Medulla oblongata (tissue), 1 donor: Measurements from ENCODE around the gene CALN1.
"Not testable (repeated sequence)": the region's sequence is repeated elsewhere in the genome, so short reads cannot be mapped to it uniquely, and the experiment has no call there.

Experiments used
- DNase-seq: peaks from one replicate; pipeline ENCODE4 v3.0.0-alpha.2; 2015; ENCODE audit errors: extremely low spot score

CALN1 gene

DNA sequence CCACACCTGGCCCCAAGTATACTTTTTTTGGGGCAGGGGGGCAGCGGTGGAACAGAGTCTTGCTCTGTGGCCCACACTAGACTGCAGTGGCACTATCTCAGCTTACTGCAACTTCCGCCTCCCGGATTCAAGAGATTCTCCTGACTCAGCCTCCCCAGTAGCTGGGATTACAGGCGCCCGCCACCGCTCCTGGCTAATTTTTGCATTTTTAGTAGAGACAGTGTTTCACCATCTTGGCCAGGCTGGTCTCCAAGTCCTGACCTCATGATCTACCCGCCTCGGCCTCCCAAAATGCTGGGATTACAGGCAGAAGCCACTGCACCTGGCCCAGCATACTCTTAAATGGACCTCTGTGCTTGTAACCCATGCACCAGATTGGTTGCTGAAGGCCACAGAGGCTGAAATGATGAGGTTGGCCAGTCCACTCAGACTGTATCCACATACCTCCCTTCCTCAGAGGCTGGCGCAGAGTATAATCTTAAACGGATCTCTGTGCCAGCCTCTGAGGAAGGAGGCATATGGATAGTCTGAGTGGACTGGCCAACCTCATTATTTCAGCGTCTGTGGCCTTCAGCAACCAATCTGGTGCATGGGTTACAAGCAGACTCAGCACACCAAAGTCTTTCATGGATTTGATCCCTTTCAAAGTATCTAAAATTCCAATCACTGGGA, 3.0 kb downstream of the CALN1 start:
- no peak for DNase-seq

DNA sequence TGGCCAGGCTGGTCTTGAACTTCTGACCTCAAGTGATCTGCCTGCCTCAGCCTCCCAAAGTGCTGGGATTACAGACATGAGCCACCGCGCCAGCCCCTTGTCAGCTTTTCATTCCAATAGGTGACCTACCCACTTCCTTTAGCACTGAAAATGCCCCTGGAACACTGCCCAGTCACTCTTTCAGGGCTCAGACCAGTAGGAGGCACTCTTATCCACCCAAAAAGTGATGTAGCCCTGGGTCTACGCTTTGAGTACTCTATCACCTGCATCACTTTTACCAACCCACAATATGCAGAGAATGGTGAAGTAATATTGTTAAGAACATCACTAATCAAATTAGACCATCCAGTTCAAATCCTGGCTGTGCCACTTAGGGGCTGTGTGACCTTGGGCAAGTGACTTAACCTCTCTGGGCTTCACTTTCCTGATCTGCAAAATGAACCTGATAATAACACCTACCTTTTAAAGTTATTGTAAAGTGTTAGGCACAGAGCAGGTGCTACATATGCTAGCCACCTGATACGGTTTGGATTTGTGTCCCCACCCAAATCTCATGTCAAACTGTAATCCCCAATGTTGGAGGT, 5.2 kb downstream of the CALN1 start:
- DNase-seq, result no peak

DNA sequence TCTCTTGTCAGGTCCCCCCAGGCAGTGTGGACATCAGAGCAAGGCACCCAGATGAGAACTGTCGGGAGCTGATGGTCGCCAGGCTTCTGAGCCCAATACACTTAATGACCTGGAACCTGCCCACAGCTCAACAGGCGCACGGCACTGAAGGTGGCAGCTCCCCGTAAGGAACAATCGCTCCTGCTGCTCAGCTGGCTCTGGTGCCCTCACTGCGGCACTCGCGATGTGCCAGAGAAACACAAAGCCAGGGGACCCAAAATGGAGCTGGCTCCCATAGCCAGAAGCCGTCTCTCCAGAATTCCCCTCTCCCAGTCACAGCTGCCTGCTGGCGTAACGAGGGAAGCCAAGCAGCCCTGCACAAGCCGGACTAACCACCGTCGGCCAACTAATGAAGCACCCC, 6.3 kb downstream of the CALN1 start:
- DNase-seq, result no peak

DNA sequence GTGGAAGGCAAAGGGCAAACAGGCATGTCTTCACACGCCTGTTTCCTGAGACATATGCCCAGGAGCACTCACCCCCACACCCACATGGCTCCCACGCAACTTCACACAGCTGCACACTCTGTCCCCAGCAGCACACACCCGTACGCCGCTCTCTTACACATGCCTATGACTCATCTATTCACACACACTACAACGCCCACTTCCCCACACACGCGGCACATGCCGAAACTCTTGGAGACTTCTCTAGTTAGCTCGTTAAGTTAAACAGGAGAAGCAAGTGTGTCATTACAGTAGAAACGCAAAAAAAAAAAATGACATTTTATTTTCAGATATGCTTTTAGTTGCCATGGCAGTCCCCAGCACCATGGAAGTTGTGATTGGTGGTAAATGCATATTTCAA, 6.7 kb downstream of the CALN1 start:
- no peak for DNase-seq

DNA sequence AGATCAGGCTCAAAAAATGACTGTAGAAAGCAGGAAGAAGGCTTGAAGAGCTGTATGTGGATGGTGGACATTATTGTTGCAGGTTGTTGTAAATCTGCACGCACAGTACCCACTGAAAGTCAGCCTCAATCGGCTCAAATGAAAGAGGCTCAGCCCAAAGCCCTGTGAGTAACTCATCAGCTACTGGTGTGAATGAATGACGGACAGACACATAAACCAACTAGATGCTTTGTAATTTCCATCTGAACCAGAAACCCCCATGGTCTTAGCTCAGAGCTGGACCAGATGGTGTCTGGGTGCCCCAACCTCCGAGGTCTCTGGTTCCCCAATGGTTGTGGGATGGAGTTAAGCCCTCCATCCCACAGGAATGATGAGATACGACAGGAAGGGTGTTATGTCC, 7.4 kb downstream of the CALN1 start:
- no peak for DNase-seq

DNA sequence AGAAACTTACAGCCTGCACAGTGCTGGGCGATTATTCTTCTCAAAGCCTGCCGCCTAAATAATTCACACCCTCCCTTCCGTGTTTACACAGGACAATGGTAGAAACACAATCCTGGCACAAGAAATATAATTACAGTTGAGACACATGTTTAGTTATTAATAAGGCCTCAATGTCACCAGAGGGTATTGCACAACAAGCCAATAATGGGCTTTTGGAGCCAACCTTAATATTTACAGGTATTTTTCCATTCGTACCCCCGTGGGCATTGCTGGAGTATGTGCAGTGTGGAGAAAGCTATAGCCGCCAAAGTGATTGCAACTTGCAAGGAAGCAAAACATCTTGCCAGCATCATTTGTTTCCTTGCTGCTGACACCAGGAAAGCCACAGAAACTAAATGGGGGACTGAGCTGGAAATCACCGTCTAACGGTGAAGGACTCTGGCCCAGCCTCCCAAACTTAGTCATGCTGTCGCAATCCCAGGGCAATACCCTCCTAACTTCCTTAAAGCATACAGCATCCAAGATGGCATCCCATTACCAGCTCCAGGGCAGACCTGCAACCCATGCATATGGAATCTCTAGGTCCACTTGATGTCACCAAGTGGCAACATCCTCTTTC, 8.6 kb downstream of the CALN1 start:
- DNase-seq, result no peak

DNA sequence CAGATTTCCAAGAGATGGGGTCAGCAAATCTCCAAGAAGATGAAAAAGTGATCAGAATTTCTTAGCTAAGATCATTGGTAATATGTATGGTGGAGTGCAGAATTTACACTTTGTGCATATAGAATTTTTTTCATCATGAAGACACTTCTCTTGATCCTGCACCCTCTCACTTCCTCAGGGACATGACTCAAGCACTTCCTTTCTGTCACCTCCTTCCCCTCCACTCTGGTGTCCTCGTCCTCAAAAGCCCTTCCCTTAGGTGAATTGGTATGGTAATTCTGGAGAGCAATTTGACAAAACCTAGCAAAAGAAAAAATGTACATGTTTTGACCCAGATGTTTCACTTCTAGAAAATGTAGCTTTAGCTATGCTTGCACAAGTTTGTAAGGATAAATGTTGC, 18.1 kb downstream of the CALN1 start:
- no peak for DNase-seq

DNA sequence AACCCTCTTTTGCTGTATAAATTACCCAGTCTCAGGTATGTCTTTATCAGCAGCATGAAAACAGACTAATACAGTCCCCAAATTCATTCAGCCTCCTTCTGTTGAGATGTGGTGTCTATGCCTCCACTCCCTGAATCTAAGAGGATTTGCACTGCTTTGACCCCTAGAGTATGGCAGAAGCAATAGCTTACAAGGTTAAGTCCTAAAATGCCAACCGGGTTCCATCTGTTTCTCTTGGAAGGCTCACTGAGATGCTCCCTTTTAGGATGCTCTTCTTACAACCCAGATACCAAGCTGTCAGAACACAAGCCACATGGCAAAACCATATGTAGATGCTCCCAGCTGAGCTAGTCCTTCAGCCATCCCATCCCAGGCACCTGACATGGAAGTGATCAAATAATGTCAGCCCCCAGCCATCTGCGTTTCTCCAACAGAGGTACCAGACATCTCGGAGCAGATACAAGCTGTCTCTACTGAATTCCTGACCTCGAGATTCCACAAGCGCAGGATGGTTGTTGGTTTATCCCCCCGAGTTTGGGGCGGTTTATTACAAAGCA, 20.2 kb downstream of the CALN1 start:
- no peak for DNase-seq

DNA sequence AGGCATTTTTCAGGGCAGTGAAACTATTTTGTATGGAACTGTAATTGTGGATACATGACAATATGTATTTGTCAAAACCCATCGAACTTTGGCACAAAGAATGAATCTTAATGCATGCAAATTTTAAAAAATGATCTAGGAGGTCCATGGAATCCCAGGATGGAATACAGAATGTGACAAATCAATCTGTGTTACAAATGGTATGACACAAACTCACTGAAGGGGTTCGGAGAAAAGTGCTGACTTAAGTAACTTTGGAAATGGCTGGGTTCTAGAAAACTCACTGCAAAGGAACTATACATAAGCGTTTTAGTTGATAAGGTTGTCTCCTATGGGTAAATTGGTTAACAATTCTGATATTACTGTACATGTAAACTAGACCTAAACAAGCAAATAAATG, 26.0 kb downstream of the CALN1 start:
- no peak for DNase-seq

DNA sequence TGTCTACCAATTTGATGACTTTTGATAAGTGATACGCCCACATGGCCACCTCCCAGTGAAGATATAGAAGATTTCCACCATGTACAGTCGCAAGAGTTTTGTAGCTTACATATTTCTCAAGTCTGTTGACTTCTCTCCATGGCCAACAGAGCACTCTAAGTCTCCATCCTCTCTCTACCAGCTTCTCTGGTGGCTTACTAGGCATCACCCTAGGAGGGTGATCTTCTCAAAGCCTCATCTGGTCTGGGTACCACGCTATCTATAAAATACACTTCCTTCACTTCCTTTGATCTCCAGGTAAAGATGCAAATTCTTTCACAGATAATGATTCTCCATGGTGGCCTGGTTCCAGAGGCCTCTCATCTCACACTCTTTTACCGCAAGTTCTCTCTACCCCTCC, 49.9 kb downstream of the CALN1 start:
- no peak for DNase-seq

DNA sequence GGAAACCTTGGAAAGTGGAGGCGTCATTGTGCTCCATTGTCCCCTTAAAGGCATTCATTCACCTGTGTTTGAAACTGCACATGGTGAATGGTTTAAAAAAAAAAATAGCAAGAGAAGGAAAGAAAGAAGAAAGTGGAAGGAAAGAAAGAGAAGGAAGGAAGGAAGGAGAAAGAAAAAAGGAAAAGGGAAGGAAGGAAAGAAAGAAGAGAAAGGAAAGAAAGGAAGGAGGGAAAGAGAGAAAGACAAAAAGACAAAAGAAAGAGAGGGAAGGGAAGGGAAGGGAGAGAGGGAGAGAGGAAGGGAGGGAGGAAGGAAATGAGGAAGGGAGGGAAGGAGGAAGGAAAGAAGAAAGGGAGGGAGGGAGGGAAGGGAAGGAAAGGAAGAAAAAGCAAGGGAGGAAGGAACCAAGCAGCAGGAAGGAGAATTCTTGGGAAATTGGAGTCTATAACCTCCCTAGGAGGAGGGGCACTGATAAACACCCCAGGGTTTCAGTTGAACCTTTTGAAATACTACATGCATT, 66.9 kb downstream of the CALN1 start:
- DNase-seq, result no peak

DNA sequence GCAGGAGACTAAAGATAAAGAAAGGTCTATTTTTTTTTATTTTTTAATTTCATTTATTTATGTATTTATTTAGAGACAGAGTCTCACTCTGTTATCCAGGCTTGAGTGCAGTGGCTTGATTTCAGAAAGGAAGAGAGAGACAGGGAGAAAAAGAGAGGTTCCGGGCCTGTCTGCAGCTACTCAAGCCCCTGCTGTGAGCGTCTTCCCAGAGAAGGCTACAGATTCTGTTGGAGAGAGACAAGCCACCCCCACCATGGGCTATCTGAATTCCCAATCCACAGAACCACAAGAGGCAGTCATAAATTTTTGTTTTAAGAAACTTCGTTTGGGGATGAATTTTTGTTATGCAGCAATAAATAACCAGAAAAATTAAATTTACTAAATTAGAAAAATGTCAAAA, 68.1 kb downstream of the CALN1 start:
- no peak for DNase-seq

DNA sequence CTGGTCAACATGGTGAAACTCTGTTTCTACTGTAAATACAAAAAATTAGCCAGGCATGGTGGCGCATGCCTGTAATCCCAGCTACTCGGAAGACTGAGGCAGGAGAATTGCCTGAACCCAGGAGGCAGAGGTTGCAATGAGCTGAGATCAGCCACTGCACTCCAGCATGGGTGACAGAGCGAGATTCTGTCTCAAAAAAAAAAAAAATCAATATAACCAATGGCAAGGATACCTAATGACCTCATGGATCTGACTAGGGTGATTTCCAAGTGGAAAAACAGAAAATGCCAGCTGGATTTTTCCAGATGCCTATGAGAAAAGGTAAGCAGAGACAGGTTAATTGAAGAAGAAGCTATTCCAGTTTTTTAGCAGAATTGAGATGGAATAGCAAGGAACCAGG, 68.8 kb downstream of the CALN1 start:
- DNase-seq, result not testable (repeated sequence)

DNA sequence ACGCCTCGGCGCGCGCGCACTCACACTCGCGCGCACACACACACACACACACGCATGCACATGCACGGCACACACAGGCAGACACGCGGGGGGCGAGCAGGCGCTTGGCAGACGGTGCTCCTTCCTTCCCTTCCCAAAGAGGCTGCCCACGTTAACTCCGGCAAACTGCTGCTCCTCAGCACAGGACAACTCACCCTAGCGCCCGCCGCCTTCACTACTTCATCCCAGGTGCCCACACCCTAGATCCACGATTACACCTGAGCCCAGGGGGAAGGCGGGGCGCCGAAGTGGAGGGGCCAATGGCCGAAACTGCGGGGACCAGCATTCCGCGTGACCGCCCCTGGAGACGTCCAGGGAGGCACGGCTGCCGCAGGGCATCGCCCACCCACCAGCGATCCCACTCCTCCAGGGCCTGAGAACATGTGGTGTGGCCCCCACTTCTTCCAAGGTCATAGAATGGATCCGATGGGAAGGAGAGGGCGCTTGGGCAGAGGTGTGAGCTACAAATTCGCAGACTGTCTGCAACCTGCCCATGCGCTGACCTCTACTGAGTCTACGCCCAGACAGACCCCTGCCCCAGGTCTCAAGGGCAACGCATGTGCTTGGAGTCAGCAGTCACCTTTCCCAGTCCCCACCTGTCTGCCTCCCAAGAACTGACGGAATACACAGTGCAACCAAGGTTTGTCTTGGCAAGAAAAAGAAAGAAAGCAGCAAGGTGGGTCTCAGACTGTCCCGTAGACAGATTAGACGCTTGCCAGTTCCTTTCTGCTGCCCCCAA, 74.6 kb downstream of the CALN1 start:
- DNase-seq, result no peak

DNA sequence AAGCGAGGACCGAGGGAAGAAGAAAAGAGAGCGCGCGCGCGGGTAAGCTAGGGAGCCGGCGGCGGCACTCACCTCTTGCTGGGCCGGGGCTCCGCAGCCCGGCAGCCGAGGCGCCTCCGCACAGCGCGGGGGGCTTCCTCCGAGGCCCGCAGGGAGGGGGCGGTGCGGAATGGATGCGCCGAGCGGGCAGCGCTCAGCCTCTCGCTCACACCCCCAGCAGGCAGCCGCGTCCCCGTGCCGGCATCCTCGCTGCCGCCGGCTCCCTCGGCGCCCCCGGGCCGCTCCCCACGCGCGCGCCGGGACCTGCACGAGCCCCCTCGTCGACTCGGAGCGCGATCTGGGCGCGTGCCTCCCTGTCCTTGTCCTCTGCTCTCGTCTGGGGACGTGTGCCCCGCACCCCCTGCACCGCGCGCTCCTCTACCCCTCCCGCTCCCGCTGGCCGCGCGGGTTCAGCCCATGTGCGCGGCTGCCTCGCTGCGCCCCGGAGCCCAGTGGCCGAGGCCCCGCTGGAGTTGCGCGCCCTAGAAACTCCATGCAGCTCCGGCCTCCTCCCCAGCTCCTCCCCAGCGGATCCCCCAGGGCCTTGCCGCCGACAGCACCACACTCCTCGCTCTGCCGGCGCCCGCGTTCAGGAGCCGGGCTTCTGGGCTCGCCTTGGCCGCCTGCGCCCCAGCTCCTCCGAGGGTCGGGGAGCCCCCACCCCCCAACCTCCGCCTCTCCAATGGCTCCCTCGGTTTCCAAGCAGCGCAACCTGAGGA, 75.3 kb downstream of the CALN1 start:
- no peak for DNase-seq

DNA sequence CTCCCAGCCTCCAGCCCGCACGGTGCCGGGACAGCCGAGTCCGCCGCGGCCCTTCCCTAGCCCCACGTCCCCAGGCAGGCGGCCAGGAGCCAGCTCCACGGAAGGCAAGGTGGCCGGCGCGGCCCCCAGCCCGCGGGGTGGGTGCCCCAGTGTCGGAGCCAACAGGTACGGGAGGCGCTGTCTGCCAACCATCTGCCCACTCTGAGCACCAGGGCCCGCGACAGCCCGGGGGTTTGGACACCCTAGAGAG, 75.8 kb downstream of the CALN1 start:
- no peak for DNase-seq

DNA sequence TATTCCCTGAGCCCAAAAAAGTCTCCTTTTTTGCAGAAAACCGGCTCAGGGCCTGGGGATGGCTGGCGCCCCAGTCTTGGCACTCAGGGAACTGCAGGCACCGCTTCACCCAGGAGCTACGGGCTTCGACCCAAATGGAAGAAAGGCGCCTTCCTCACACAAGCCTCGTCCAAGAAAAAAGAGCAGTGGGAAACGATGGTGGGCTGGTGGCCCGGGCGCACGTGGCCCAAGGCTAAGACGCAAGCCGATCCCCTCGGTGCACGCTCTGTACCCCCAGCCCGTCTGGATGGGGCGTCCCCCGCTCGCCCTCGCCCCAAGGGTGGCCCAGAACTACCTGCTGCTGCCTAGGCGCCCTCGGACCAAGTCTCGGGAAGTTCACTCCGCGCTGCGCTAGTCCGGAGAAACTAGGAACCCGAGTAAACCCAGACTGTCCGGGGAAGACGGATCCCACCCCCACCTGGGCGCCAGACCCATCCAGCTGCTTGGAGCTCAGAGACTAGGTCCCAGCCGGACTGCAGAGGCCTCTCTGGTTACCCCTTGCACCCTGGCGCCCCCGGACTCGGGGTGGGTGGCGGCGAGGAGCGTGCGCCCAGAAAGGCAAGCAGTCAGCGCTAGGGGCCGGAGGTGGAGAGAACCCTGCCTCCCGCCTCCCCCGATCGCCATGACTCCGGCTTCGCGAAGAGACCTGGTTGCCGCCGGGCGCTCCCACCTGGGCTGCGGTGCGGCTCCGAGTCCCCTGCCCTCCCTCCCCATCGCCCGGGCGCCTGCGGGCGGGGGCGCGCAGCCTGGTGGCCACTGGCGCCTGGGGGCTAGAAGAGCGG, 76.4 kb downstream of the CALN1 start:
- peak; percentile 58 for DNase-seq

DNA sequence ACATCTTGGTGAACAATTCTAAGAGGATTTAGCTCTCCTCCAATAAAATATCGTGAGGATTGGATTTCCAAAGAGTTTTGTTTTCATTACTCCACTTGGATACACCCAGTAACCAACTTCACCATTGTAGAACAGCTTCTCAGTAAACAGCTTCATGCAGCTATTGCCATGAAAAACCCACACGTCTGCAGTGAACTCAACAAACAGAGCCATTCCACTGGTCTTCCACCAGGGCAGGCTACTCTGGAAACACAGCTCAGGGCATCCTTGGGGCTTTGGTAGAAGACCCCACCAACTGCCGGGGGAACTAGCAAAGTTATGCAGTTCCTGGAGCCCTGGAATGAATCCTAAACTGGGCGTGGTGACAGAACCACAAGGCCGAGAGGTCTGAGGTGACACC, 77.4 kb downstream of the CALN1 start:
- DNase-seq, result no peak

DNA sequence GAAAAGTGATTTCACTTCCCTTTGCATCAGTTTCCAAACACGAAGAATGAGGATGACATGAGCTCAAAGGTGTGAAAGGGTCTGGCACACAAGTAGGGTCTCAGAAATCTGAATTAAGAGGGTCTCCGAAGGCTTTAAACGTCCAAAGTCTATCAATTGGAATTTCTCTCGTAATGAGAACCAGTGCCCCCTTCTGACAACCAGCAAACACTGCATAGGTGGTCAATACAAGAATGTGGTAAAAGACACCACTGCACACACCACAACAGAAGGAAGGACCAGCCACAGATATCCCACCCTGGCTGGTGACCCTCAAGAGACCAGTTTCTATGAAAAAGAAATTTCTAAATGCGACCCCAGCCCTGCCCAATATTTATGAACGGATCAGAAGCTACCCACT, 78.1 kb downstream of the CALN1 start:
- peak; percentile 37 for DNase-seq

DNA sequence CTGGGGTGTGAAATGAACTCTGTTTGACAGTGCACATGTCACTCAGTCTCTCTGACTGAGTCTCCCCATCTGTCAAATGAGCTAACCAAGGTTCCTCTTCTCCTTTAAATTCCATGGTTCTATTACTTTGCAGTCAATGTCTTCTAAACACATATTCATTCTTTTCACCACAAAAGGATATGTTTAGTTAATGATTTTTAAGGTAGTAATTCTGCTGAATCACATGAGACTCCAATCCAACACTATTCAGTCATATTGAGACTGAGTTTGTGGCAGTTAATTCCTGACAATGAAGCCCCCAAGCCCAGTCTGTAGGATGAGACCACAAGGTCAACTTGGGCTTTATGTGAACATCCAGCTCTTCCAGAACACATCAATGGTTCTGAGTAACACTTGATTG, 85.3 kb downstream of the CALN1 start:
- no peak for DNase-seq

DNA sequence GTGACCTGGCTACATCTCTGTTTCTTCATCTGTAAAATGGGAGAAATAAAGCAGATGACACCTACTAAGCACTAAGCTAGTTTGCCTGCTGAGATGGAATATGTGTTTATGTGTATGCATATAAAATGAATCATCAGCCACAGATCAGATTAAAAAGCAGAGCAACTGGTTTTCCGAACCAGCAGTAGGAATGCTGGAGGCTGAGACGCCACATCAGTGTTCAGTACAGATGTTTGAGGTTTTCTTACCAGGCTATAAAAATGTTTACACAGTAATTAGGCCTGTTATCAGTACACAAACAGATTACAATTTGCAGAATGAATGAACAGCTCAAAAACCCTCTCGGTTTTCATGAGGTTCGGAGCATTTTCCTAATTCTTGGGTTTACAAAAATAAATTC, 85.8 kb downstream of the CALN1 start:
- DNase-seq, result no peak
